GM18868 (cell line): Measurements from ENCODE around the gene PPP1R3C.

ENCODE experiments used
- ATAC-seq: cut with Tn5 transposase; IDR thresholded peaks from one replicate; pipeline ENCODE4 v1.9.1; 2021; ENCODE audit warnings: mild to moderate bottlenecking, moderate library complexity; ENCODE audit not compliant: unreplicated experiment

Gene PPP1R3C

GRCh38 chr10:91629715-91630549 is 2.9 kb downstream of the PPP1R3C start:
- no peak for ATAC-seq

- no peak for ATAC-seq
These were observed 4.5 kb downstream of the PPP1R3C start for GRCh38 chr10:91628383-91628782.

GRCh38 chr10:91627344-91628102 is 5.3 kb downstream of the PPP1R3C start:
- ATAC-seq: no peak

- ATAC-seq: no peak
These were observed 5.9 kb downstream of the PPP1R3C start for GRCh38 chr10:91626936-91627335.

GRCh38 chr10:91624633-91625032 is 8.2 kb downstream of the PPP1R3C start:
- ATAC-seq: no peak

- ATAC-seq: no peak
These were observed 10.3 kb downstream of the PPP1R3C start for GRCh38 chr10:91622601-91623000.

GRCh38 chr10:91621483-91622113 is 11.3 kb downstream of the PPP1R3C start:
- no peak for ATAC-seq

GRCh38 chr10:91617072-91617609 is 15.7 kb downstream of the PPP1R3C start:
- ATAC-seq: no peak

- no peak for ATAC-seq
These were observed 16.7 kb downstream of the PPP1R3C start for GRCh38 chr10:91616137-91616536.

GRCh38 chr10:91614225-91614624 is 18.6 kb downstream of the PPP1R3C start:
- no peak for ATAC-seq

- no peak for ATAC-seq
These were observed 19.3 kb downstream of the PPP1R3C start for GRCh38 chr10:91613411-91614187.

- ATAC-seq: no peak
These were observed 22.0 kb downstream of the PPP1R3C start for GRCh38 chr10:91610919-91611318.

GRCh38 chr10:91610444-91610843 is 22.4 kb downstream of the PPP1R3C start:
- no peak for ATAC-seq

- ATAC-seq: no peak
These were observed 25.0 kb downstream of the PPP1R3C start for GRCh38 chr10:91607646-91608403.

GRCh38 chr10:91605968-91606367 is 26.9 kb downstream of the PPP1R3C start:
- ATAC-seq: no peak

GRCh38 chr10:91604553-91605534 is 28.0 kb downstream of the PPP1R3C start:
- ATAC-seq: no peak

- ATAC-seq: no peak
These were observed 28.9 kb downstream of the PPP1R3C start for GRCh38 chr10:91603931-91604331.

GRCh38 chr10:91602868-91603568 is 29.9 kb downstream of the PPP1R3C start:
- no peak for ATAC-seq
